ENCODE data around the gene KRT6C.

DNA sequence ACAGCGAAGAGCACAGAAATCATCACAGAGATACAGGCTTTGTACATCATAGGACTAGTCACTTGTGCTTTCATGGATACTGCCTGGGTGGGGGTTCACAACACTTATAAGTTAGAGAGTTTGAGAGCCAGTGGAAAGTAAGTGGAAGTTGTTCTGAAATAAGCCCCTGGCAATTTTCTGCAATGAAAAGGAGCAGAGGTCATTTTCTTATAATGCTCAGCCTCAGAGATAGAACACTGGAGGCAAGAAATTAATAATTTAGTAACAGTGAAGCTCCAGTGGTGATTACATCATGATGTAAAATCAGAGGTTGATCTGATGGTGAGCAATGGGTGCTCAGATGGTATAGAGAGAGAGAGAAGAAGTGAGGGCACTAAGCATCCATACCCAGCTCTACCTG, 13.6 kb upstream of the KRT6C start:
- no peak for TF ChIP-seq EZH2phosphoT487 (IDR thresholded peaks at IDR 0.05; ENCODE audit: insufficient read depth, low read depth)
- TF ChIP-seq EZH2 (IDR thresholded peaks at IDR 0.05; ENCODE audit: insufficient read depth, poor library complexity, severe bottlenecking) = no peak
